Activated T-helper 1 cell treated with anti-CD3 and anti-CD28 coated beads, Interleukin-12 subunit alpha, Interleukin-12 subunit beta, Interleukin-2, Interleukin-4 antibody, amounts not matched to agents 30 ng/mL and 10 ng/mL and 1 ng/mL, durations not matched to agents 14 hours and 24 hours and 36 hours (primary cell): Measurements from ENCODE around the gene DHX8. TPM values are rescaled to one million over a fixed set of nuclear protein-coding genes. Genes with fewer than 3 reads are reported as not detected.
A peak's percentile ranks its signal among the peaks of the same experiment; 100 is the strongest.

ENCODE experiments used
- DNase-seq: peaks from one replicate; pipeline ENCODE4 v3.0.0; 2021; ENCODE audit warnings: low spot score
- H3K27ac Mint-ChIP-seq: one replicate; pipeline ENCODE4 v1.8.0; 2021; ENCODE audit warnings: mild to moderate bottlenecking, mixed read lengths
- H3K27me3 Mint-ChIP-seq: one replicate; pipeline ENCODE4 v1.8.0; 2022; ENCODE audit warnings: mild to moderate bottlenecking, moderate library complexity, mixed read lengths; ENCODE audit not compliant: insufficient read depth
- H3K36me3 Mint-ChIP-seq: one replicate; pipeline ENCODE4 v1.8.0; 2021; ENCODE audit warnings: low read depth, mixed read lengths
- H3K4me1 Mint-ChIP-seq: one replicate; pipeline ENCODE4 v1.8.0; 2021; ENCODE audit warnings: low read depth, mixed read lengths
- H3K4me3 Mint-ChIP-seq: one replicate; pipeline ENCODE4 v1.8.0; 2021; ENCODE audit warnings: mild to moderate bottlenecking, moderate library complexity, mixed read lengths
- H3K9me3 Mint-ChIP-seq: one replicate; pipeline ENCODE4 v1.8.0; 2021; ENCODE audit warnings: mixed read lengths
- intact Hi-C: fragments of 100-400 bp; cut with micrococcal nuclease; formaldehyde crosslinking; loops from one replicate; pipeline ENCODE4 v1.15.1; 2024
- total RNA-seq: library from RNA; stranded (reverse); gene quantifications from 2 replicates; pipeline ENCODE4 v1.2.3, GENCODE V29; 2022

DHX8 gene
- 57.0 and 59.8 TPM in 2 replicates for total RNA-seq

DNA sequence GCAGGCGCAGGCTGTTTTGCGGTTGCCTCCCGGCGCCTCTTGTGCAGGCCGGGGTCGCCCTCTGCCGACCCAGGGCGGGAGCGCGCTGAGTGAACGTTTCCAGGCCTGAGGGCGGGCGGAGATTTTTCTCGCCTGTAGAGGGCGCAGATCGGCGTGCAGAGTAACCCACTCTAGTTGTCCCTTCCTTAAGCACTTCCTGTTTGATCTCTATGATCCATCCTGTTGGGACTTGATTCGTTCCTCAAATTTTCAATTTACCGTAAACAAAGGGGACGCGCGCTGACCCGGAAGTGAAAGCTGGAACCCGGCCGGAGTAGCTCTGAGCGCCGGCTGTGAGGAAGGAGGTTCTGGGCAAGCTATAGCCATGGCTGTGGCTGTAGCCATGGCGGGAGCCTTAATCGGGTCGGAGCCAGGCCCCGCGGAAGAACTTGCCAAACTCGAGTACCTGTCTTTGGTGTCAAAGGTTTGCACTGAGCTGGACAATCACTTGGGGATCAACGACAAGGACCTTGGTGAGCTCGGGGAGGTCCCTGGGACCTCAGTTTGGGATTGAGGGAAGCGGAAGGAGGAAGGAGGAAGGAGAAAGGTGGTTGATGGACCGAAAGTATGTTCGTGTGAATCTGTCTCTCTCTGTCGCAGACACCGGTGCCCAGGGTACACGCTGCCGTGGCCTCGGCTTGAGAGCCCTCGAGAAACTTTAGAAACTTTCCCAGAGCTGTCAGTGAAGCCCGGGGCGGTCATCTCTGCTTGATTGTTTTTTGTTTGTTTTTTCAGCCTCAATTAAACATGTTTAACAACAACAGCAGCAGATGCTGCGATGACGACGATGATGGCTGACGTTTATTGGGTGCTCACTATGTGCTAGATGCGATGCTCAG is at the start of gene DHX8:
TSS of gene DHX8 (plus strand) at position 302 of the 878 bp plus-strand sequence. CDS start at position 365, 63 bp downstream.
- Mint-ChIP-seq H3K27ac (peak within 1 kb of the TSS; percentile 95), H3K4me3 (peak within 1 kb of the TSS; percentile 99), H3K36me3 (peaks cover 4% of the 10 kb centered on the region), H3K9me3 (no peaks in the 10 kb centered on the region), H3K4me1 (peaks cover 22% of the 10 kb centered on the region), H3K27me3 (peaks cover 2% of the 10 kb centered on the region)
- intact Hi-C loops: loop anchor here (2.0 kb wide), 1 partner anchor 89 kb away; no protein-coding TSS in a partner anchor
- peak; percentile 98 for DNase-seq

DNA sequence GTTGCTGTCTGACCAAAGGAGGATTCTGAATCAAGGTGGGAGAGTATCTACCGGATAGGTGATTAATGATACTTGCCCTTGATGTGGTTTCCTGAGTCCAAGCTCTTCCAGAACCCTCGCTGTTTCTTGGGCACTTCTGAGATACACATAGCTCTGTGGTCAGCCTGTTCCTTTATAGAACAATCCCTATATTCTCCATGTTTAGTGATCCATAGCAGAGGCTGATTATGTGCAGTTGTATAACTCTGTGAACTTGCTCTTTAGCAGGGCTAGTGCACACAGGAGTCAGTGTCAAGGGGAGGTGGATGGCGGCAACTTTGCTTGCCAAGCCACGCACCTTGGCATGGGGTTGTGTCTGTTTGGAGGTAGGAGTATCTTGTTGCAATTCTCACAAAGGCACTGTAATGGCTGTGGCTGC is 48.9 kb upstream of the DHX8 start:
- intact Hi-C loops: no loop called here
- Mint-ChIP-seq H3K27ac (no peak overlapping the region), H3K27me3 (peaks cover 25% of the 10 kb centered on the region), H3K4me1 (no peaks in the 10 kb centered on the region), H3K36me3 (no peaks in the 10 kb centered on the region), H3K4me3 (no peak overlapping the region), H3K9me3 (no peaks in the 10 kb centered on the region)
- DNase-seq: no peak

DNA sequence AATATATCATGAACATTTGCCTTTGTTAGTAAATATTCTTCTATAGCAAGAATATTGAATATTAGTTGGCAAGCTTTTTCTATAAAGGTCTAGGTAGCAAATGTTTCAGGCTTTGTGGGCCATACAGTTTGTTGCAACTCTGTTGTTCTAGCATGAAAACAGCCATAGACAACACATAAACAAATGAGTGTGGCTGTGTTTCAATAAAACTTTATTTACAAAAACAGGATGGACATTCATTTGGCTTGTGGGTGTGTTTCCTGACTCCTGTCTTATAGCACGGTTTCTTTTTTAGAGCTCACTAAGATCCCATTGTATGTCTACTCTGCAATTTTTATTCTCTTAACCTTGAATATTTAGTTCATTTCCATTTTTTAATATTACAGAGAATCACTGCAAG is 46.0 kb upstream of the DHX8 start:
- Mint-ChIP-seq H3K27ac (no peak overlapping the region), H3K27me3 (peaks cover 10% of the 10 kb centered on the region), H3K36me3 (no peaks in the 10 kb centered on the region), H3K4me3 (no peak overlapping the region), H3K4me1 (no peaks in the 10 kb centered on the region), H3K9me3 (no peaks in the 10 kb centered on the region)
- intact Hi-C loops: no loop called here
- DNase-seq: no peak

DNA sequence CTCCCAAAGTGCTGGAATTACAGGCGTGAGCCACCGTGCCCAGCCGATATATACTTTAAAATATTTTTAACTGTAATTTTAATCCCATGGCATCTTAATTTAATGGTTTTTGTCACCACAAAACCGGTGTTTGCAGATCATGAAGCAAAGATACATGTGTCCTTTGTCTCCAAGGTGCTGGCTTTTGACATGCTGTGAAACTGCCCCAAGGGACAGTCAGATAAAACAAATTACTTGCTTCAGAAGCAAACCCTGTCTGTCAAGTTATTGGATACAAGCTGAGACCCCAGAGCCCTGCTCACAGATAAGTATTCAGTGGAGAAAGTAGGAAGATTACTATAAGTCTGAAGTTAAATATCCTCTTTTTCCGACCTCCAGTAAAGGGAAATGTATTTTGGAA is 45.1 kb upstream of the DHX8 start:
- H3K9me3 Mint-ChIP-seq: no peaks in the 10 kb centered on the region
- DNase-seq: no peak
- no peak overlapping the region for H3K27ac Mint-ChIP-seq
- H3K27me3 Mint-ChIP-seq: peaks cover 15% of the 10 kb centered on the region
- H3K4me3 Mint-ChIP-seq: no peak overlapping the region
- no peaks in the 10 kb centered on the region for H3K36me3 Mint-ChIP-seq
- H3K4me1 Mint-ChIP-seq: no peaks in the 10 kb centered on the region
- intact Hi-C loops: no loop called here

DNA sequence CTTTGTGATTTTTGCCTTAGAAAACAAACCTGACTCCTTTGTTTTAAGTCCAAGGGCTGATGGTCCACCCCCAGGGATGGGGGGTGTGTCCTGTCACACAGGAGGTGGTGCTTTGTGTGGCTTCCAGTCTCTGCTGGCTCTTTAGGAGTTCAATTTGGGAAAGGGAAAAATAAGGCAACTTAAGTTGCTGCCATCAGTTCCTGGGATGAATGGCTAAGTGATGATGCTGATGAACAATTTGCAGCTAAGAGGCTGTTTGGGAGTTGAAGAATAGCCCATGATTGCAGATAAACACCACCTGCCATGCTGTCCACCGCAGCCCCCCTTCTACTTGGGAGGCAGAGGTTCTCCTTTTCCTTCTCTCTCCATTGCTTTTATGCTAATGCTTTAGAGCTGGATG is 44.7 kb upstream of the DHX8 start:
- DNase-seq: no peak
- H3K4me1 Mint-ChIP-seq: no peaks in the 10 kb centered on the region
- H3K27ac Mint-ChIP-seq: no peak overlapping the region
- no peaks in the 10 kb centered on the region for H3K9me3 Mint-ChIP-seq
- H3K27me3 Mint-ChIP-seq: peaks cover 16% of the 10 kb centered on the region
- intact Hi-C loops: no loop called here
- no peaks in the 10 kb centered on the region for H3K36me3 Mint-ChIP-seq
- no peak overlapping the region for H3K4me3 Mint-ChIP-seq

DNA sequence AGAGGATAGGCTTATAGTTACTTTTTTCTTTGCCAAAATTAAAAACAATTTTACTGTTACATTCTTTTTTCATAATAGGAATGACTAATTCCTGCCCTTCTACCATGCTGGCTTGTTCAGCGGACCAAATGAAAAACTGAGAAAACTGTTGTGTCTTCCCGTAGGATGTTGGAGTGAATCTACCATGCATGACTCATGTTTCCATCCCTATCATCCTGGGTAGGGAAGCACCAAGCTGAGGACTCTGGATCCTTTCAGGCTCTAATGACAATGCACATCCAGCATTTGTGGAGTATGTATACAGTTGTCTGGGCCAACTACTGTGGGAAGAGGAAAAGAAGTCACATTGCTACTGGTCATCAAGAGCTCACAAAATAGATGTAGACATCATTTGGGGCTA is 41.1 kb upstream of the DHX8 start:
- DNase-seq: no peak
- Mint-ChIP-seq H3K27me3 (peaks cover 13% of the 10 kb centered on the region), H3K4me1 (no peaks in the 10 kb centered on the region), H3K9me3 (no peaks in the 10 kb centered on the region), H3K4me3 (no peak overlapping the region), H3K27ac (no peak overlapping the region), H3K36me3 (no peaks in the 10 kb centered on the region)
- intact Hi-C loops: no loop called here

DNA sequence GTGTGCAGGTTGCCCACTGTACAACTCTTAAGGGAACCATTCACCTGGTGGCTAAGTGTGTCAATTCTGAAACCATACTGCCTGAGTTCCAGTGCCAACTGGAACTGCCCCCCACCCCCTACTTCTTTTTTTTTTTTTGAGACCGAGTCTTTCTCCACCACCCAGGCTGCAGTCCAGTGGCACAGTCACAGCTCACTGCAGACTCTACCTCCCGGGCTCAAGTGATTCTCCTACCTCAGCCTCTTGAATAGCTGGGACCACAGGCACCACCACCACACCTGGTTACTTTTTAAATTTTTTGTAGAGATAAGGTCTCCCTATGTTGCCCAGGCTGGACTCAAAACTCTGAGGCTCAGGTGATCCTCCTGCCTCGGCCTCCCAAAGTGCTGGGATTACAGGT is 40.4 kb upstream of the DHX8 start:
- H3K36me3 Mint-ChIP-seq: no peaks in the 10 kb centered on the region
- H3K4me1 Mint-ChIP-seq: no peaks in the 10 kb centered on the region
- no peak overlapping the region for H3K4me3 Mint-ChIP-seq
- peaks cover 13% of the 10 kb centered on the region for H3K27me3 Mint-ChIP-seq
- H3K27ac Mint-ChIP-seq: no peak overlapping the region
- DNase-seq: no peak
- intact Hi-C loops: no loop called here
- no peaks in the 10 kb centered on the region for H3K9me3 Mint-ChIP-seq

DNA sequence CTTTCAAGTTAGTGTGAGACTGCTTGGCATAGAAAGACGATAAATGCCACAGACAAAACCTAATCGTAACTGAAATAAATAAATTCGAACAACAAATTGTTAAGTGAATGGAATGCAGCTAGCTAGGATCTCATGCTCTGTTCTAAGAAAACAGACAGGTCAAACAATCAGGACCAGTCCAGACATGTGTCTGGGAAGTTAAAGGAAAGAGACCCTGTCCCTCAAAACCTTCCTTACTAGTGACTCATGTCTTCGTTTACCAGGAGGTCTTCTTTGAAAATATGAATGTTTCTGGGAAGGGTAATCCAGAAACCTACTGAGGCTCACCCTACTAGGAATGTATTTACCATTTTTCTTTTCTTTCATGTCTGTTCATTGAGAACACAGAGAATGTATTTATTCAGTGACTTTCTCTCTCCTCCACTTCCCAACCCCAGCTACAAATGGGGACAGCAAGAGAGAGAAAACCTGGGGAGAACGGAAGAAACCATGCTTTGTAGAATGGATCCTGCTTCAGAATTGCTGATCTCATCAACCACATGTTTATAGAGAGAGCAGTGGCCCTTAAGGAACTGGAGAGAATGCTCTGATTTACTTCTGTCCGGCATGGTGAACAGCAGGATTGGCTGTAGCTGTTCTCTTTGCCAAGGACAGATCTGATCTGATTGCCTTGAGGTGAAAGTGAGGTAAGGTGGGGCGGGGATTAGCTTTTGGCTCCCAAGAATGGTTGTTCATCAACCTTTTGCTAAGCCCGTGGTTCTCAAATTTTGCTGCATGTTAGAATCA is 39.4 kb upstream of the DHX8 start:
- no peak for DNase-seq
- intact Hi-C loops: no loop called here
- no peak overlapping the region for H3K27ac Mint-ChIP-seq
- no peak overlapping the region for H3K4me3 Mint-ChIP-seq
- no peaks in the 10 kb centered on the region for H3K36me3 Mint-ChIP-seq
- peaks cover 16% of the 10 kb centered on the region for H3K27me3 Mint-ChIP-seq
- no peaks in the 10 kb centered on the region for H3K4me1 Mint-ChIP-seq
- no peaks in the 10 kb centered on the region for H3K9me3 Mint-ChIP-seq

DNA sequence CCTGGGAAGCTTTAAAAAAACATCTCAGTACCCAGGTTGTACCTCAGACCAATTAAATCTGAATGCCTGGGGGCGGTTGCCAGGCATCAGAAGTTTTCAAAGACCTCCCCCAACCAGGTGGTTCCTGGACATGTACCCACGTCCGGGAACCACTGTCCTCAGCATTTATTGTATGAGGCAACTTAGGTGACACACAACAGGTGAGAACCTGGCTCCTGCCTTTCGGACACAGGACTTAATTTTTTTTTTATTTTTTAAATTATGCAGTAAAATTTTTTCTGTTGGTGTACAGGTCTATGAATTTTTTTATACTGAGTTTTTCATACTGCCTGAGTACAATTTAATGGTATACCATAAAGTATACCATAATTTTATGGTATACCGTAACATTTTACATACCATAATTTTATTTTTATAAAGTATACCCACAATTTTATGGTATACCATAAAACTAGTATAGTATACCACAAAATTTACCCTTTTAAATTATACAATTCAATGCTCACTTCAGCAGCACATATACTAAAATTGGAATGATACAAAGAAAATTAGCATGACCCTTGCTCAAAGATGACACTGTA is 38.7 kb upstream of the DHX8 start:
- H3K36me3 Mint-ChIP-seq: no peaks in the 10 kb centered on the region
- intact Hi-C loops: no loop called here
- no peaks in the 10 kb centered on the region for H3K9me3 Mint-ChIP-seq
- no peak overlapping the region for H3K27ac Mint-ChIP-seq
- no peak for DNase-seq
- H3K4me1 Mint-ChIP-seq: no peaks in the 10 kb centered on the region
- H3K4me3 Mint-ChIP-seq: no peak overlapping the region
- peaks cover 16% of the 10 kb centered on the region for H3K27me3 Mint-ChIP-seq

DNA sequence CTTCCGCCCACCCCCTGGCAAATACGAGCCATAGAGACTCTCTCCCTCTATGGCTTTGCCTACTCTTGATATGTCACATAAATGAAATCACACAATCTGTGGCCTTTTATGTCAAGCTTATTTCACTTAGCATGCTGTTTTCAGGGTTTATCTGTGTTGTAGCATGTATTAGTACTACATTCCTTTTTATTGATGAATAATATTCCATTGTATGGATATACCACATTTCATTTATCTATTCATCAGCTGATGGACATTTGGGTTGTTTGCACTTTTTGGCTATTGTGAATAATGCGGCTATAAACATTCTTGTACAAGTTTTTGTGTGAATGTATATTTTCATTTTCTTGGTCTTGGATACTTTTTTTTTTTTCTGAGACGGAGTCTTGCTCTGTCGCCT is 37.0 kb upstream of the DHX8 start:
- Mint-ChIP-seq H3K36me3 (no peaks in the 10 kb centered on the region), H3K4me3 (no peak overlapping the region), H3K4me1 (no peaks in the 10 kb centered on the region), H3K9me3 (no peaks in the 10 kb centered on the region), H3K27me3 (peaks cover 16% of the 10 kb centered on the region), H3K27ac (no peak overlapping the region)
- no peak for DNase-seq
- intact Hi-C loops: no loop called here

DNA sequence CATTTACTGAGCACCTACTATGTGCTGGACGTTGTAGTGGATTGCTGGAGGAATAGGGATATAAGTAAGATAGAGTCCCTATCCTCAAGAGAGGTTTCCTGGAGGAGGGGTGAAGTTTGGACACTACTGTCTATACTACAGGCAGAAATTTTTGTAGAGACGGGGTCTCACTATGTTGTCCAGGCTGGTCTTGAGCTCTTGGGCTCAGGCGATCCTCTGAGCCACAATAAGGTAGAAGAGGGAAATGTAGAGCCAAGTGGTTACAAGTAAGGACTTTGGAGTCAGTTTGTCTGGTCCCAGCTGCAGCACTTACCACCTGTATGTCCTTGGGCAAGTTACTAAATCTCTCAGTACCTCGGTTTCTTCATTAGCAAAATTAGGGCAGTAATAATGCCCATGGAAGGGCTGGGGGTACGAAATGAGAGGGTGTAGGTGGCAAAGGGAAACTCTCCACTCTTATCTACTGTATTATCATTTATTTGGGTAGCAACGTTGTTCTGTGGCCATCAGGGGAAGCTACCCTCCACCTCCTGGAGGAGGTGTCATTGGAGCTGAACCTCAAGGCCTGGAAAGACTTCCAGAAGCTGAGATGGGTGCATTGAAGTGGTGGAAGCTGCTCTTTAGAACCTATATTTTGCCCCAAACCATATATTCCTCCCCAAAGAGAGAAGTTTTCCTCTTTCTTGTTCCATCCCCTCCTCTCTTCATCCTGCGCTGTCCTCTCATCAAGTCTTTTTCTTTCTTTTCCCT is 34.9 kb upstream of the DHX8 start:
- Mint-ChIP-seq H3K27ac (no peak overlapping the region), H3K36me3 (no peaks in the 10 kb centered on the region), H3K4me3 (no peak overlapping the region), H3K9me3 (no peaks in the 10 kb centered on the region), H3K27me3 (peaks cover 9% of the 10 kb centered on the region), H3K4me1 (no peaks in the 10 kb centered on the region)
- DNase-seq: no peak
- intact Hi-C loops: no loop called here

DNA sequence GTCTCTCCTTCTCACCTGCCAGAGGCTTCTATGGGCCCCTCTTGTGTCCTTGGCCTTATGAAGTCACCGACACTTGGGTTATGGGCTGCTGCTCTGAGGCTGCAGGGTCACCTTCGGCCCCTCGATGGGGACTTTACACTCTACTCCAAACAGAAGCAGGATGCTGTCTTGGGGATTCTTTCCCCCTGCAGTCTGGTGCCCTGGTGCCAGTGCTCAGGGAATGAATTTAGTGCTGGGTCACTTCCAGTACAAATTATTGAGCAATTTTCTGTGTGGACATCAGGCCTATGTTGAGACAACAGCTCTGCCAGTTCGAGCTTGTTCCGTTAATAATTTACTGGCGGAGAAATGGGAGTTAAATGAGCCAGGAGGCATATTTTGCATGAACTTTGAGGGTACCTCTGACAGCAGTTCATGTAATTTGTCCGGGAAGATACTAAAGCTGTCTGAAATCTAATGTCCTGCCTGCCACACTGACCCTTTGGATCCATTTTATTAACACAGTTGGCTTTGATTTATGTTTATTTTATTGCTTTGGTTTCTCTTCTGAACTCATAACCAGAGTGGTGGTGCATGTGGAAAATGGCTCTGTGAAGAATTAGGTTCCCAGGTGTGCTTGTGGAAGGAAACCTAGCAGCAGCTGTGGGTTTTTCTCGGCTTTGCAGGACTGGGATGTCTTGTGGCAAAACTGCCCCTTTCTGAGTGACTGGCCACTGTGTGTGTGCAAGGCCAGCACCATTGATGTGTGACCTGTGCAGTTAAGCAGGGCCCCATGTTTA is 34.1 kb upstream of the DHX8 start:
- H3K4me1 Mint-ChIP-seq: no peaks in the 10 kb centered on the region
- H3K9me3 Mint-ChIP-seq: no peaks in the 10 kb centered on the region
- DNase-seq: no peak
- no peak overlapping the region for H3K27ac Mint-ChIP-seq
- H3K36me3 Mint-ChIP-seq: no peaks in the 10 kb centered on the region
- intact Hi-C loops: no loop called here
- H3K27me3 Mint-ChIP-seq: peaks cover 8% of the 10 kb centered on the region
- no peak overlapping the region for H3K4me3 Mint-ChIP-seq
